Measurements from ENCODE around the gene SLC35E4. TPM values are rescaled to one million over a fixed set of nuclear protein-coding genes. Genes with fewer than 3 reads are reported as not detected.

Gene SLC35E4
- total RNA-seq, 1 experiment from 2014 or later = 1.2 TPM

- H3K36me3 ChIP-seq (ENCODE audit: insufficient read depth, low read length) = no peaks in the 10 kb centered on the region
- peaks cover 23% of the 10 kb centered on the region for H3K4me1 ChIP-seq (ENCODE audit: low read length)
- H4K20me1 ChIP-seq (ENCODE audit: insufficient read depth, low read depth, low read length) = no peaks in the 10 kb centered on the region; the same call in 1 of the 2 replicates
- H3K9me3 ChIP-seq (ENCODE audit: low read length) = no peaks in the 10 kb centered on the region
- no peak overlapping the region for H3K4me3 ChIP-seq (ENCODE audit: low read length)
- H3K9ac ChIP-seq (ENCODE audit: low read length) = no peak overlapping the region
- H3K4me2 ChIP-seq (ENCODE audit: low read depth, low read length, poor library complexity, severe bottlenecking) = no peak overlapping the region
- no peaks in the 10 kb centered on the region for H3K27me3 ChIP-seq (ENCODE audit: low read length)
- DNase-seq = no peak
- H2AFZ ChIP-seq (ENCODE audit: low read length) = no peak overlapping the region
- H3K79me2 ChIP-seq (ENCODE audit: low read length) = no peaks in the 10 kb centered on the region
- no peak overlapping the region for H3K27ac ChIP-seq (ENCODE audit: low read length)
- no peaks in the 10 kb centered on the region for H3K9me2 ChIP-seq (replicated peaks; ENCODE audit: insufficient read depth, low read length)
These were observed 2.1 kb downstream of the SLC35E4 start for GRCh38 chr22:30637701-30638114.

DNA sequence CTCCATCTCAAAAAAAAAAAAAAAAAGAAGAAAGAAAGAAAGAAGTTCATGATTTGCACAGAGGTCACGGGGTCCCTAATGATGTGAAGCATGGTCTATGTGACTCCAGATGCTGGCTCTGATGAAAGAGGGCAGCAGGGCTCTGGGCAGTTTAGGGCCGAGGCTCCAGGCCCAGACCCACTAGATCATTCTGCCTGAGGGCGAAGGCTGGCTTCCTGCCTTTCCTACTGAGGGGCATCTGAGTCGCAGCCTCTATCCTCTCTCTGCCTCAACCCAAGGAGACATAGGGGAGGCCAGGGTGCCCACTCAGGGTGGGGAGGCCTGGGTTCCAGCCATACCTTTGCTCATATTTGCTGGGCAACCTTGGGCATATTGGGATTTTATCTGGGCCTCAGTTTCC is 4.8 kb downstream of the SLC35E4 start:
- Histone ChIP-seq H3K4me3 (ENCODE audit: low read length) (no peak overlapping the region), H3K9me2 (replicated peaks; ENCODE audit: insufficient read depth, low read length) (no peaks in the 10 kb centered on the region), H3K27me3 (ENCODE audit: low read length) (no peaks in the 10 kb centered on the region), H3K79me2 (ENCODE audit: low read length) (no peaks in the 10 kb centered on the region), H3K4me1 (ENCODE audit: low read length) (peaks cover 21% of the 10 kb centered on the region), H3K36me3 (ENCODE audit: insufficient read depth, low read length) (no peaks in the 10 kb centered on the region), H3K9me3 (ENCODE audit: low read length) (no peaks in the 10 kb centered on the region), H3K27ac (ENCODE audit: low read length) (no peak overlapping the region), H3K4me2 (ENCODE audit: low read depth, low read length, poor library complexity, severe bottlenecking) (no peak overlapping the region), H2AFZ (ENCODE audit: low read length) (no peak overlapping the region), H4K20me1 (ENCODE audit: insufficient read depth, low read depth, low read length) (no peaks in the 10 kb centered on the region; the same call in 1 of the 2 replicates), H3K9ac (ENCODE audit: low read length) (no peak overlapping the region)
- no peak for DNase-seq

DNA sequence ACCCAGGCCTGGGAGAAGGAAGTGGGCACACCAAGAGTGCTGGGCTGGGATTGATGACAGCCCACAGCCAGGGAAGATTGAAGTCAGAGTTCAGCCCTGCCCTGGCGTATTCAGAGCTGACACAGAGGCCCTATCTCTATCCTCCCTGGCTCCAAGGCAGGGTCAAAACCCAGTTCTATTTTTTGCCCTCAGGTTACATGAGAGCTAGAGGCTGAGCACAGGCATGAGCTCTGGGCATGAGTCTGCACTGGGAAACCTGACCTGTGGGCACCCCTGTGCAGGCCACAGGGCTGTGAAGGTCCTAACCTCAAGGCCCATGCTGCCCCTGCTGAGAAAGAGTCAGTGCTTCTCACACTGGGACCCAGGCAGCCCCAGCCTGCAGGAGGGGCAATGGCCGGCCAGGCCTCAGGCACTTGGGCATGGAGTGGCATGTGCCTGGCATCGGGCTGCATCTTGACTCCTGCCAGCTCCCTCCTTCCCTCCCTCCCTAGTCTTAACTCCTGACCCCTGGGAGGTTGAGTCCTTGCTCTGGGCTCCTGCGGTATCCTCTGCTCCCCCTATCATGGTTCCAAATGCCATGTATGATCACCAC is 5.4 kb downstream of the SLC35E4 start:
- H3K9me3 ChIP-seq (ENCODE audit: low read length) = no peaks in the 10 kb centered on the region
- no peaks in the 10 kb centered on the region; the same call in 1 of the 2 replicates for H4K20me1 ChIP-seq (ENCODE audit: insufficient read depth, low read depth, low read length)
- no peaks in the 10 kb centered on the region for H3K9me2 ChIP-seq (replicated peaks; ENCODE audit: insufficient read depth, low read length)
- no peaks in the 10 kb centered on the region for H3K79me2 ChIP-seq (ENCODE audit: low read length)
- no peak overlapping the region for H3K9ac ChIP-seq (ENCODE audit: low read length)
- no peak overlapping the region for H2AFZ ChIP-seq (ENCODE audit: low read length)
- DNase-seq = no peak
- H3K27me3 ChIP-seq (ENCODE audit: low read length) = no peaks in the 10 kb centered on the region
- no peak overlapping the region for H3K27ac ChIP-seq (ENCODE audit: low read length)
- no peak overlapping the region for H3K4me3 ChIP-seq (ENCODE audit: low read length)
- peaks cover 18% of the 10 kb centered on the region for H3K4me1 ChIP-seq (ENCODE audit: low read length)
- H3K4me2 ChIP-seq (ENCODE audit: low read depth, low read length, poor library complexity, severe bottlenecking) = no peak overlapping the region
- H3K36me3 ChIP-seq (ENCODE audit: insufficient read depth, low read length) = no peaks in the 10 kb centered on the region

DNA sequence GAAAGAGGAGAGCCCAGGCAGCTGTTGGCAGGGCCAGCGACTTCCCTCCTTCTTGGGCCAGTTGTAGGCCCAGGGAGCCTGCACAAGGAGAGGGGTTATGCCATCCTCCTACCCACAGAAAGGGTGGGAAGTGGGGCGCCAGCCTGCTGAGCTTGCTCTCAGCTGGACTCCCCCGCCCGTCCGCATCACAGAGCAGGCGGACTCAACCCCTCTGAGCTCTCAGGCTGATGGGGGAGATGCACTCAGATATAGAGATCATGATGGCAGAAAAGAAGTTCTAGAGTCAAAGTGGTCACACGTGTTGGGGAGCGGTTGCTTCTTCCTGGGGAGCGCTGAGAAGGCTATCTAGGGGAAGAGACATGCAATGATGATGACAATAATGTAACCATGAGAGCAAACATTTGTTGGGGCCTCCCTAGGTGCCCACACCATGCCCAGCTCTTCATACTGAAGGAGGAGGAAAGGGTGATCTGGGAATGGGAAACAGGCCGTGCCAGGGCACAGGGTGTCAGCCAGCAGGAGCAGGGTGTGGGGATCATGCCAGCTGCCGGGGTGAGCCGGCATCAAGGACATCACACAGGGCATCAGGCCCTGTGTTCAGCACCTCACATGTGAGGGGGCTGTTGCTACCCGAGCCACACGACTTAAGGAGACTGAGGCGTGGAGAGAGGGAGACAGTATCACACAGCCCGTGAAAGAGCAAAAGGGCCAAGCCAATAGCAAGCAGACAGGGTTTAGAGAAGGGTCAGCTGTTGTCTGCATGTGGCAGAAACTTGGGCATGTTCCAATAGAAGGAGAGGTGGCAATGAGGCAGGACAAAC is 7.7 kb downstream of the SLC35E4 start:
- Histone ChIP-seq H3K4me3 (ENCODE audit: low read length) (no peak overlapping the region), H3K4me1 (ENCODE audit: low read length) (peaks cover 7% of the 10 kb centered on the region), H3K9me3 (ENCODE audit: low read length) (no peaks in the 10 kb centered on the region), H3K27ac (ENCODE audit: low read length) (no peak overlapping the region), H2AFZ (ENCODE audit: low read length) (no peak overlapping the region), H3K79me2 (ENCODE audit: low read length) (no peaks in the 10 kb centered on the region), H3K27me3 (ENCODE audit: low read length) (no peaks in the 10 kb centered on the region), H3K36me3 (ENCODE audit: insufficient read depth, low read length) (no peaks in the 10 kb centered on the region), H3K4me2 (ENCODE audit: low read depth, low read length, poor library complexity, severe bottlenecking) (no peak overlapping the region), H3K9me2 (replicated peaks; ENCODE audit: insufficient read depth, low read length) (no peaks in the 10 kb centered on the region), H4K20me1 (ENCODE audit: insufficient read depth, low read depth, low read length) (no peaks in the 10 kb centered on the region), H3K9ac (ENCODE audit: low read length) (no peak overlapping the region)
- DNase-seq = no peak

- Histone ChIP-seq H3K4me3 (ENCODE audit: low read length) (no peak overlapping the region), H3K27me3 (ENCODE audit: low read length) (no peaks in the 10 kb centered on the region), H3K27ac (ENCODE audit: low read length) (no peak overlapping the region), H4K20me1 (ENCODE audit: insufficient read depth, low read depth, low read length) (no peaks in the 10 kb centered on the region), H3K4me1 (ENCODE audit: low read length) (peaks cover 7% of the 10 kb centered on the region), H3K9me2 (replicated peaks; ENCODE audit: insufficient read depth, low read length) (no peaks in the 10 kb centered on the region), H3K36me3 (ENCODE audit: insufficient read depth, low read length) (no peaks in the 10 kb centered on the region), H3K79me2 (ENCODE audit: low read length) (no peaks in the 10 kb centered on the region), H3K4me2 (ENCODE audit: low read depth, low read length, poor library complexity, severe bottlenecking) (no peak overlapping the region), H3K9me3 (ENCODE audit: low read length) (no peaks in the 10 kb centered on the region), H3K9ac (ENCODE audit: low read length) (no peak overlapping the region), H2AFZ (ENCODE audit: low read length) (no peak overlapping the region)
- no peak for DNase-seq
These were observed 11.1 kb downstream of the SLC35E4 start for GRCh38 chr22:30646518-30647160.

- Histone ChIP-seq H3K9me3 (ENCODE audit: low read length) (no peaks in the 10 kb centered on the region), H3K4me1 (ENCODE audit: low read length) (peaks cover 7% of the 10 kb centered on the region), H2AFZ (ENCODE audit: low read length) (no peak overlapping the region), H3K27ac (ENCODE audit: low read length) (no peak overlapping the region), H3K79me2 (ENCODE audit: low read length) (no peaks in the 10 kb centered on the region), H3K36me3 (ENCODE audit: insufficient read depth, low read length) (no peaks in the 10 kb centered on the region), H3K27me3 (ENCODE audit: low read length) (no peaks in the 10 kb centered on the region), H3K9ac (ENCODE audit: low read length) (no peak overlapping the region), H3K4me3 (ENCODE audit: low read length) (no peak overlapping the region), H3K4me2 (ENCODE audit: low read depth, low read length, poor library complexity, severe bottlenecking) (no peak overlapping the region), H4K20me1 (ENCODE audit: insufficient read depth, low read depth, low read length) (no peaks in the 10 kb centered on the region), H3K9me2 (replicated peaks; ENCODE audit: insufficient read depth, low read length) (no peaks in the 10 kb centered on the region)
- DNase-seq = no peak
These were observed 12.0 kb downstream of the SLC35E4 start for GRCh38 chr22:30647536-30647935.

GRCh38 chr22:30648825-30649224 is 13.2 kb downstream of the SLC35E4 start:
- H2AFZ ChIP-seq (ENCODE audit: low read length) = no peak overlapping the region
- H3K79me2 ChIP-seq (ENCODE audit: low read length) = no peaks in the 10 kb centered on the region
- no peak overlapping the region for H3K9ac ChIP-seq (ENCODE audit: low read length)
- H3K4me3 ChIP-seq (ENCODE audit: low read length) = no peak overlapping the region
- H3K27me3 ChIP-seq (ENCODE audit: low read length) = no peaks in the 10 kb centered on the region
- no peak overlapping the region for H3K27ac ChIP-seq (ENCODE audit: low read length)
- H3K4me1 ChIP-seq (ENCODE audit: low read length) = peaks cover 6% of the 10 kb centered on the region
- H3K36me3 ChIP-seq (ENCODE audit: insufficient read depth, low read length) = no peaks in the 10 kb centered on the region
- no peaks in the 10 kb centered on the region for H3K9me2 ChIP-seq (replicated peaks; ENCODE audit: insufficient read depth, low read length)
- H3K9me3 ChIP-seq (ENCODE audit: low read length) = no peaks in the 10 kb centered on the region
- no peaks in the 10 kb centered on the region for H4K20me1 ChIP-seq (ENCODE audit: insufficient read depth, low read depth, low read length)
- no peak for DNase-seq
- no peak overlapping the region for H3K4me2 ChIP-seq (ENCODE audit: low read depth, low read length, poor library complexity, severe bottlenecking)

GRCh38 chr22:30649430-30650007 is 13.9 kb downstream of the SLC35E4 start:
- no peak overlapping the region for H2AFZ ChIP-seq (ENCODE audit: low read length)
- H3K4me1 ChIP-seq (ENCODE audit: low read length) = no peaks in the 10 kb centered on the region
- no peak overlapping the region for H3K4me2 ChIP-seq (ENCODE audit: low read depth, low read length, poor library complexity, severe bottlenecking)
- no peak overlapping the region for H3K9ac ChIP-seq (ENCODE audit: low read length)
- DNase-seq = no peak
- no peaks in the 10 kb centered on the region for H3K36me3 ChIP-seq (ENCODE audit: insufficient read depth, low read length)
- no peaks in the 10 kb centered on the region for H3K9me3 ChIP-seq (ENCODE audit: low read length)
- no peaks in the 10 kb centered on the region for H3K27me3 ChIP-seq (ENCODE audit: low read length)
- no peak overlapping the region for H3K4me3 ChIP-seq (ENCODE audit: low read length)
- no peaks in the 10 kb centered on the region for H3K9me2 ChIP-seq (replicated peaks; ENCODE audit: insufficient read depth, low read length)
- no peak overlapping the region for H3K27ac ChIP-seq (ENCODE audit: low read length)
- no peaks in the 10 kb centered on the region for H4K20me1 ChIP-seq (ENCODE audit: insufficient read depth, low read depth, low read length)
- no peaks in the 10 kb centered on the region for H3K79me2 ChIP-seq (ENCODE audit: low read length)
